ENCODE results near the gene KLF16. TPM values are rescaled to one million over a fixed set of nuclear protein-coding genes. Genes with fewer than 3 reads are reported as not detected.

The KLF16 gene
- total RNA-seq, 3 donors from 2014 or later, result 2.9 to 4.6 (median 4.1) TPM

GRCh38 chr19:1817553-1818179 is 45.7 kb downstream of the KLF16 start:
- intact Hi-C loops (cut with DNase I; ENCODE audit: low total_unique reads), result no loop called here
- TF ChIP-seq CTCF (IDR thresholded peaks at IDR 0.05) (no peak), POLR2AphosphoS5 (IDR thresholded peaks at IDR 0.05) (no peak)
- no peaks in the 10 kb centered on the region for H3K9me3 ChIP-seq
- H3K4me1 ChIP-seq, result peaks cover 0 to 6% of the 10 kb centered on the region in 2 donors
- H3K27me3 ChIP-seq, result no peaks in the 10 kb centered on the region
- H3K27ac ChIP-seq, result no peak overlapping the region
- H3K36me3 ChIP-seq, result peaks cover 19% of the 10 kb centered on the region
- no peak for DNase-seq (ENCODE audit: low spot score in 2 of 2)
- no peak overlapping the region for H3K4me3 ChIP-seq

GRCh38 chr19:1816530-1817298 is 46.7 kb downstream of the KLF16 start:
- Histone ChIP-seq H3K9me3 (no peaks in the 10 kb centered on the region), H3K4me1 (peaks cover 0 to 6% of the 10 kb centered on the region in 2 donors), H3K27me3 (no peaks in the 10 kb centered on the region), H3K27ac (no peak overlapping the region), H3K36me3 (peaks cover 19% of the 10 kb centered on the region), H3K4me3 (no peak overlapping the region)
- TF ChIP-seq POLR2A (IDR thresholded peaks at IDR 0.05) (no peak), POLR2AphosphoS5 (IDR thresholded peaks at IDR 0.05) (no peak), CTCF (IDR thresholded peaks at IDR 0.05) (no peak)
- no peak for DNase-seq (ENCODE audit: low spot score in 2 of 2)
- intact Hi-C loops (cut with DNase I; ENCODE audit: low total_unique reads), result no loop called here

- Histone ChIP-seq H3K4me1 (peaks cover 0 to 6% of the 10 kb centered on the region in 2 donors), H3K9me3 (no peaks in the 10 kb centered on the region), H3K4me3 (no peak overlapping the region), H3K27me3 (no peaks in the 10 kb centered on the region), H3K27ac (no peak overlapping the region), H3K36me3 (peaks cover 19% of the 10 kb centered on the region)
- TF ChIP-seq POLR2AphosphoS5 (IDR thresholded peaks at IDR 0.05) (no peak), CTCF (IDR thresholded peaks at IDR 0.05) (no peak), POLR2A (IDR thresholded peaks at IDR 0.05) (no peak)
- DNase-seq (ENCODE audit: low spot score in 2 of 2), result no peak
- intact Hi-C loops (cut with DNase I; ENCODE audit: low total_unique reads), result no loop called here
Observed at GRCh38 chr19:1815605-1816529, 47.5 kb downstream of the KLF16 start.

- Histone ChIP-seq H3K4me1 (peaks cover 0 to 6% of the 10 kb centered on the region in 2 donors), H3K27ac (no peak overlapping the region), H3K4me3 (no peak overlapping the region), H3K9me3 (no peaks in the 10 kb centered on the region), H3K27me3 (no peaks in the 10 kb centered on the region), H3K36me3 (peaks cover 19% of the 10 kb centered on the region)
- DNase-seq (ENCODE audit: low spot score in 2 of 2), result no peak
- TF ChIP-seq POLR2A (IDR thresholded peaks at IDR 0.05) (no peak), CTCF (IDR thresholded peaks at IDR 0.05) (no peak), POLR2AphosphoS5 (IDR thresholded peaks at IDR 0.05) (no peak)
- intact Hi-C loops (cut with DNase I; ENCODE audit: low total_unique reads), result no loop called here
Observed at GRCh38 chr19:1814833-1815604, 48.4 kb downstream of the KLF16 start.
